GM19035 (cell line): ENCODE results near the gene TLX2.
"Not testable (repeated sequence)": the region's sequence is repeated elsewhere in the genome, so short reads cannot be mapped to it uniquely, and the experiment has no call there.

Source experiments
- ATAC-seq: cut with Tn5 transposase; IDR thresholded peaks from one replicate; pipeline ENCODE4 v1.9.1; 2021; ENCODE audit not compliant: unreplicated experiment

The TLX2 gene

GRCh38 chr2:74514368-74515270 is at the start of gene TLX2:
TLX2 (plus strand) TSS chr2:74514450; CDS start chr2:74514807, 357 bp downstream.
- no peak for ATAC-seq

- ATAC-seq: not testable (repeated sequence)
Observed at GRCh38 chr2:74470742-74471141, 43.5 kb upstream of the TLX2 start.

GRCh38 chr2:74471332-74472065 is 42.8 kb upstream of the TLX2 start:
- ATAC-seq: no peak

GRCh38 chr2:74472086-74472944 is 41.9 kb upstream of the TLX2 start, which contains the start of gene MRPL53:
MRPL53 (minus strand) TSS chr2:74472680; CDS start chr2:74472660, 20 bp downstream.
- peak; percentile 93 for ATAC-seq

- ATAC-seq: no peak
Observed at GRCh38 chr2:74472945-74473258, 41.3 kb upstream of the TLX2 start.

- ATAC-seq: no peak
Observed at GRCh38 chr2:74474481-74474880, 39.8 kb upstream of the TLX2 start.

GRCh38 chr2:74474899-74475298 is 39.4 kb upstream of the TLX2 start:
- no peak for ATAC-seq

- no peak for ATAC-seq
Observed at GRCh38 chr2:74481431-74481830, 32.8 kb upstream of the TLX2 start.

GRCh38 chr2:74481961-74482800 is 32.1 kb upstream of the TLX2 start:
- peak; percentile 38 for ATAC-seq

- ATAC-seq: peak; percentile 91
Observed at GRCh38 chr2:74482801-74483674, 31.2 kb upstream of the TLX2 start, which contains the start of the genes CCDC142 and TTC31. CCDC142 (minus strand) TSS chr2:74482998; CDS start chr2:74482837, 161 bp downstream. TTC31 (plus strand) TSS chr2:74483081; CDS start chr2:74483096, 15 bp downstream.

GRCh38 chr2:74483675-74484164 is 30.5 kb upstream of the TLX2 start:
- ATAC-seq: not testable (repeated sequence)

GRCh38 chr2:74486141-74486540 is 28.1 kb upstream of the TLX2 start:
- no peak for ATAC-seq

GRCh38 chr2:74488643-74489481 is 25.4 kb upstream of the TLX2 start:
- ATAC-seq: no peak

- ATAC-seq: no peak
Observed at GRCh38 chr2:74489906-74490305, 24.3 kb upstream of the TLX2 start.

GRCh38 chr2:74491648-74492544 is 22.4 kb upstream of the TLX2 start:
- no peak for ATAC-seq

GRCh38 chr2:74493546-74493945 is 20.7 kb upstream of the TLX2 start:
- ATAC-seq: no peak

- ATAC-seq: no peak
Observed at GRCh38 chr2:74495440-74495839, 18.8 kb upstream of the TLX2 start.
